SU-DHL-6 (cell line): ENCODE measurements around the gene CSHL1.
"Not testable (repeated sequence)": the region's sequence is repeated elsewhere in the genome, so short reads cannot be mapped to it uniquely, and the experiment has no call there.

Experiments
- EZH2phosphoT487 ChIP-seq: fragments of 200-600 bp; sonication (generic), shearing (Covaris generic); conservative IDR thresholded peaks from 2 replicates; pipeline ENCODE4 v1.6.1; 2018; ENCODE audit warnings: mild to moderate bottlenecking, antibody characterized with exemption, low read length, moderate library complexity, mixed read lengths
- TF ChIP-seq, protein P1 (sequence below): fragments of 200-600 bp; sonication (generic); IDR thresholded peaks from one replicate; pipeline ENCODE4 v1.5.1; 2017; ENCODE audit warnings: antibody characterized with exemption, mild to moderate bottlenecking, low read length, moderate library complexity; ENCODE audit not compliant: insufficient read depth, poor library complexity, severe bottlenecking

DNA sequence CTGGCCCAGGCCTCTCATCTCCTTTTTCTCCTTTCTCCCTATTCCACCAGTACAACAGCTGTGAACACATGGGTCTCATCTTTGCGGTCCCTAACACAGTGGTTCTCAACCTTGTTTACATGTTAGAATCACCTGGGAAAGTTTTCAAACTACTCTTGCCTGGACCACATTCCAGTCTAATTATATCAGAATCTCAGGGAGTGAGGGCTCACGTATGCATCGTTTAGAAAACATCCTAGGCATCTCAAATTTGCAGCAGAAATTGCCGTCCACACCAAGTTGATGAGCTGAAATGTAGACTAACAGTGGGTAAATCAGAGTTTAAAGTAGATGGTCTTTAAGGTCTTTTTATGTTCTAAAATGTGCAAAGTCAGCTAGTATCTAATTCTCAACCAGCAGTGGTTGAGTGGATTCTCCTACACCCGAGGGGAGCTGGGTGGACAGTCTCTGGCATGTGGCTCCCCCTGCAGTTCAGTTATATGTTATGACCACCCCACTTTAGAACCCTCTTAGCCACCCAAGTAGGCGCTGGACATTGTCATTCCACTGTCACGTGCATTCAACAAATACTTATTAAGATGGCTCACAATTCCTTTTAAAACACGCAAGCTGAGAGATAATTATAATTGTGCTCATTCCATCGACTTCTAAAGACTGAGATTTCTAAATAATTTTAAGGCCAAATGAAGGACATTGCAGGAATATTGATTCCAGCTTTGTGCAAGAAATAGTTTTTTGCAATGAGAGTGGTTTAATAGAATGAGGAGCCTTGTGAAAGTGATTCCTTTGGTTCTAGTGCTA is 41.4 kb downstream of the CSHL1 start:
- TF ChIP-seq, protein P1, sequence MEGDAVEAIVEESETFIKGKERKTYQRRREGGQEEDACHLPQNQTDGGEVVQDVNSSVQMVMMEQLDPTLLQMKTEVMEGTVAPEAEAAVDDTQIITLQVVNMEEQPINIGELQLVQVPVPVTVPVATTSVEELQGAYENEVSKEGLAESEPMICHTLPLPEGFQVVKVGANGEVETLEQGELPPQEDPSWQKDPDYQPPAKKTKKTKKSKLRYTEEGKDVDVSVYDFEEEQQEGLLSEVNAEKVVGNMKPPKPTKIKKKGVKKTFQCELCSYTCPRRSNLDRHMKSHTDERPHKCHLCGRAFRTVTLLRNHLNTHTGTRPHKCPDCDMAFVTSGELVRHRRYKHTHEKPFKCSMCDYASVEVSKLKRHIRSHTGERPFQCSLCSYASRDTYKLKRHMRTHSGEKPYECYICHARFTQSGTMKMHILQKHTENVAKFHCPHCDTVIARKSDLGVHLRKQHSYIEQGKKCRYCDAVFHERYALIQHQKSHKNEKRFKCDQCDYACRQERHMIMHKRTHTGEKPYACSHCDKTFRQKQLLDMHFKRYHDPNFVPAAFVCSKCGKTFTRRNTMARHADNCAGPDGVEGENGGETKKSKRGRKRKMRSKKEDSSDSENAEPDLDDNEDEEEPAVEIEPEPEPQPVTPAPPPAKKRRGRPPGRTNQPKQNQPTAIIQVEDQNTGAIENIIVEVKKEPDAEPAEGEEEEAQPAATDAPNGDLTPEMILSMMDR: not testable (repeated sequence)
- TF ChIP-seq EZH2phosphoT487: not testable (repeated sequence)
